ENCODE results near the gene SULT4A1.

The SULT4A1 gene

DNA sequence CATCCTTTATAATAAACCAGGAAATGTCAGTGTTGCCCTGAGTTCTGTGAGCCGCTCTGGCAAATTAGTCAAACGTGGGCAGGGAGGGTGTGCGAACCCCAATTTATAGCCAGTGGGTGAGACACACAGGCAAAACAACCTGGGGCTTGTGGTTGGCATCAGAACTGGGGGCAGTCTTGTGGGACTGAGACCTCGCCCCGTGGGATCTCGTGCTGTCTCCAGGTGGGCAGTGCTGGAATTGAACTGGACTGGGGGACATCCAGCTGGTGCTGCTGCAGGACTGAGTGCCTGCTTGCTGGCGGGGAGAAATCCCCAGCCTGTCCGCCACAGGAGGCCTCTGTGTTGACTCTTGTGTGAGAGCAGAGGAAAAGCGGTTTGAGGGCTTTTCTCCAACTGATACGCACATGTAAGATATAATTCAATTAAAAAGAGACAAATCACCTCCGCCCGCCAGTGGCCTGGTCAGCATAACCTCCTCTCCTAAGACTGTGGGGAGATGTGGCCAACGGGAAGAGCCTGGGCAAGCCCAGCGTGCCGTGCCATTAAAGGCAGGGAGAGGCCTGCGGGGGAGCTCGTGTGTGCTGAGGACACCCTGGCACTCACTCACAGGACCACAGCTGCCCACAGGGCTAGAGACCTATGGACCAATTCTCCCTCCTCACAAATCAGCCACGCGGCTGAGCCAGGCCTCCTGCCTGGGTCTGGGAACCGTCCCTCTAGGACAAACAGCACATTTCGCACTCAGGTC lies 18.4 kb downstream of the SULT4A1 start:
- DNase-seq: no peak

DNA sequence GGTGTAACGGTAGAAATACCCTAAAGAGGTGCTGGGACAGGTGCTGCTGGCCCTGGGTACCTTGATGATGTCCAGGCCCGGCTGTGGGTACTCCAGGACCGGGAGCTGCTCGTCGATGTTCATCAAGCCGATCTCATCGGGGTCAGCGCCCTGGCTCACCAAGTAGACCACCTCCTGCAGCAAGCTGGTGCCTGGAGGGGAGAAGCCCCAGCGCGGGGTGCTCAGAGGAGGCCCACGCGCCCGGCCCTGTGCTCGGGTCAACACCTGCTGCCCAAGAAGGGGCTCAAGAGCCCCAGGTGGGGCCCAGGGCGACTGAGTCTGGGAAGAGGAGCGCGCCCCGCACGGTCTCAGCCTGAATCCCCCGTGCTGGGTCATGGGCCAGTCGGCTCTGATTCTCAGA lies 20.6 kb downstream of the SULT4A1 start:
- no peak for DNase-seq

DNA sequence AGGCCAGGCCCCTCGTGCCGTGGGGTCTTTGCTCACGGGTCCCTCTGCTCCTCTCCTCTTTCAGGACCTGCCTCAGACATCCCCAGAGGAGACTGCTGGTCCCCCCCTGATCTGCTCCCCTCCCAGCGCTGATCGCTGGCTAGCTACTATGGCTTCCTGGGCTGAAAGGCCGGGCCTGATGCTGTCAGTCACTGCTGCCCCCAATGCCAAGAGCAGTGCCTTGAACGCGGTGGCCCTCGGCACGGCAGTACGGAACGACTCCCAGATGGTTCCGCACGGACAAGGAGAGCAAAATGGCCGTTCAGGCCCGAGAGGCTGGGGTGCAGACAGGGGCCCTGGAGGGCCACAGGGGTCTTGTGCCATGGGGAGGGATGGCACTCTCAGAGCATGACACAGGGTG lies 21.5 kb downstream of the SULT4A1 start:
- DNase-seq: no peak

DNA sequence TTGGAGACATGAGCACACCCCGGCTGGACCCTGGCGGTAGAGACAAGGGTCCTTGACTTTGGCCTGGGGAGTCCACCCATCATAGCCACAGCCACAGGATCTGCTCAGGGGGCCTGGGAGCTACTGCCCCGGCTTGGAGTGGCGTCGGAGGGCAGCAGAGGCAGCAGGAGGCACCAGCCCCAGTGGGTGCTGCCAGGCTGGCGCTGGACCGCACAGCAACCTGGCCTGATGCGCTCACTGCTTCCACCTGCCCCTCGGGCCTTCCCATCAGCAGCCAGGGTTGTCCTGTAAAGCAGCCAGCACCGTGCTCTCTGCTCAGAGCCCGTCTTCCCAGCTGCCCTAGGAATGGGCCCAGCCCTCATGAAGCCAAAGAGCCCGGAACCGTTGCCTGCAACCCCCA lies 21.9 kb downstream of the SULT4A1 start:
- no peak for DNase-seq

DNA sequence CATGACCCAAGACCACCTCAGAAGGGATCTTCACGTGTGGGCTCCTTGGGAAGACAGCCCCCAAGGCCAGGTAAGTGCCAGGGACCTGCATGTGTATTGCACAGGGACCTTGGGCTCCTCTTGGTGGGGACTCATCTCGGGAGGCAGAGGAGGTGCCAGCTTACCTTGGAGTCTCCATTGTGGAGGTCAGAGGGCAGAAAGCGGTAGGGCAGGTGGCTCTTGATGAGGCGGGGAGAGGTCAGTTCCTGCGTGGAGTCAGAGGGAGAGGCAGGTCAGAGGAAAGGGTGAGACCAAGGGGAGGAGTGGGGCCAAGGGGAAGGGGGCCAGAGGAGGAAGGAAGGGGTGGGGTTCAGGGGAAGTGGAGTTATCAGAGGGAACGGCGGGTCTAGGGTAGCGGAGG lies 22.5 kb downstream of the SULT4A1 start:
- DNase-seq: no peak

DNA sequence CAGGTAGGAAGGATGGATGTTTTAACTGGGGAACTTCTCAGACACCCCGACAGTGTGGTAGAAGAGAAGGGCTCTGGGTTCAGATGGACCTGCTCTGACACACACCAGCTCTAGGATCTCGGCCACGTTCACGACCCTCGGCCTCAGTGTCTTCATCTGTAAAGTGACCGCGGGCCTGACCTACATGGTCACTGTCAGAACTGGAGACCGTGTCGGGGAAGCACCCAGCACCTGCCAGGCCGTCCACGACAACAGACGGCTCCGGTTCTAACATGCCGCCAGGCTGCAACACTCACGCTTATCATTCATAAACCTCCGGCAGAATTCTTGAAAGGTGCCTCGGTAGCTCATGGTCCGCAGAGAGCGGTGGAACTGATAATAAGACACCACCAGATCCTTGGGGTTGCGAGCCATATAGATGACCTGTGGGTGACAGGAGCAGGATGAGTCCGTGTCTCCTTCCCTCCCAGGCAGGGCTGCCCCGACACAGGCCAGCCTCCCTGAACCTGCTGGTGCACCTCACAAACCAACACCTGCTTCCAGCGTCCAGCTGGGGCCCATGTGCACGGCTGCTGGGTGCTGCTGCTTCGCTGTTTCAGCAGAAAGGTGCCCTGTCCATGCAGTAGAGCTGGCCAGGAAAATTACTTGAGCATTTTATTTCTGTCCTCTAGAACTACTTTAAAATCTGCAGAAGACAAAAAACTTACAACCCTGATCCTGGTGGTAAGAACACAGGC lies 23.6 kb downstream of the SULT4A1 start:
- DNase-seq: no peak

DNA sequence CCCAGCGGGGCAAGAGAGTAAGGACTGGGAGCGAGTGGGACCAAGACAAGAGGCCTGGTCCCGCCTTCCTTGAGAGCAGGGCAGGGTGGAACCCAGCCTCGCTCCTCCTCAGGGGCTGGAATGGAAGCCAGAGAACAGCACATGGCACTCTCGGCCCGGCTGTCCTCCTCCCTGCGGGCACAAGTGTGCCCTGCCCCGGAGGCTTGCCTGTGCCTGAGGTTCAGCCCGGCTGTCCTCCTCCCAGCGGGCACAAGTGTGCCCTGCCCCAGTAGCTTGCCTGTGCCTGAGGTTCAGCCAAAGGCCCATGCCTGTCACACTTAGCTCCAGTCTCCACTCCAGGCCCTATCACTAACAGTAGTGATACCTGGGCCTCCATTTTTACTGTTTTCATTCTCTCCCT lies 24.2 kb downstream of the SULT4A1 start:
- no peak for DNase-seq

DNA sequence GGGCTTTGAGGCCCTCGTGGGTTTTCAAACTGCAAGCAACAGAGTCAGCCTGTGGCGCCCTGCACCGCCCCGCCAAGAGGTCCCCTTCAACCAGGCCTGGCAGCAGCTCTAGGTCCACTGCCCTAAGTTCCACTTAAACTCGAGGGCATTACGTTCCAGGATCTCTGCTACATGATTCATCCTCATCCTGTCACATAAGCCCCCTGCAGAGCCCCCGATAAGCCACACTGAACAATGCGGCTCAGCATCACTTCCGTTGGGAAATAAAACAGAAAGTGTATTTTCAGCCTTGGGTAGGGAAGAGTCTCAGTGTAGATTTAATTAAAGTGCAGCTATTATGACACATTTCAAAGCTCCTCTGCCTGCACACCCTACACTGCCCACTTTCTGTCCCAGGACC lies 24.6 kb downstream of the SULT4A1 start:
- DNase-seq: no peak

DNA sequence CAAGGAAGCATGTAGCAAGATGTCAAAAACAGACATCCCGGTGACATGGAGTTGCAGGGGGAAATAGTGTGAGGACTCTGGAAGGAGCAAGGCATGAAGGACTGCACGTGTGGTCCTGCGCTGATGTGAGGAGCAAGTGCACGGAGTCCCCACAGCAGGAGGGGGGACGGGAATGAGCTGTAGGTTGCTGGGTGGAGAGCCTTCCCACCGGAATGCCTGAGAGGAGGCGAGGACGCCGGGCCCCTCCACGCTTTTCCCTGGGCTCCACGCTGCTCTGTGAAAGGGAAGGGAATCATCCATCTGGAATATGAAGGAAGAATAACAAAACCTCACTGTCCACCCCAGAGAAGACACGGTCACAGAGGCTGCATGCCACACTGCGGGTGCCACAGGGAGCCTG lies 26.6 kb downstream of the SULT4A1 start:
- DNase-seq: no peak

DNA sequence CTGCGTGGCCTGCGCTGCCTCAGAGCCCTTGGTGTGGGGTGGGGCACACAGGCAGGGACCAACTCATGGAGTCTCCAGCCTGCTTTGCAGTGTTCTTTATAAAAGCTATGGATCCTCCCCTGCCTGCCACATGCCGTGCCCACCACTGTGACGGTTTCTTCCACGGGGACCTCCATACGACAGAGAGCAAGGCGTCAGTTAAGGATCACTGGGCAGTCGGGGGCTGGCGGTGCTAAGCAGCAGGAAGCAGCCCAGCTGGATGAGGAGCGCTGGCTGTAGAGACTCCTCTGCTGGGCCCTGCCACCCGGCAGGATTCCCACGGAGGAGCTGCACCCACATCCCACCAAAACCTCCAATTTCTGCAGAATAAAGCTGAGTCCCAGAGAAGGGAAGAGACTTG lies 27.1 kb downstream of the SULT4A1 start:
- DNase-seq: no peak

DNA sequence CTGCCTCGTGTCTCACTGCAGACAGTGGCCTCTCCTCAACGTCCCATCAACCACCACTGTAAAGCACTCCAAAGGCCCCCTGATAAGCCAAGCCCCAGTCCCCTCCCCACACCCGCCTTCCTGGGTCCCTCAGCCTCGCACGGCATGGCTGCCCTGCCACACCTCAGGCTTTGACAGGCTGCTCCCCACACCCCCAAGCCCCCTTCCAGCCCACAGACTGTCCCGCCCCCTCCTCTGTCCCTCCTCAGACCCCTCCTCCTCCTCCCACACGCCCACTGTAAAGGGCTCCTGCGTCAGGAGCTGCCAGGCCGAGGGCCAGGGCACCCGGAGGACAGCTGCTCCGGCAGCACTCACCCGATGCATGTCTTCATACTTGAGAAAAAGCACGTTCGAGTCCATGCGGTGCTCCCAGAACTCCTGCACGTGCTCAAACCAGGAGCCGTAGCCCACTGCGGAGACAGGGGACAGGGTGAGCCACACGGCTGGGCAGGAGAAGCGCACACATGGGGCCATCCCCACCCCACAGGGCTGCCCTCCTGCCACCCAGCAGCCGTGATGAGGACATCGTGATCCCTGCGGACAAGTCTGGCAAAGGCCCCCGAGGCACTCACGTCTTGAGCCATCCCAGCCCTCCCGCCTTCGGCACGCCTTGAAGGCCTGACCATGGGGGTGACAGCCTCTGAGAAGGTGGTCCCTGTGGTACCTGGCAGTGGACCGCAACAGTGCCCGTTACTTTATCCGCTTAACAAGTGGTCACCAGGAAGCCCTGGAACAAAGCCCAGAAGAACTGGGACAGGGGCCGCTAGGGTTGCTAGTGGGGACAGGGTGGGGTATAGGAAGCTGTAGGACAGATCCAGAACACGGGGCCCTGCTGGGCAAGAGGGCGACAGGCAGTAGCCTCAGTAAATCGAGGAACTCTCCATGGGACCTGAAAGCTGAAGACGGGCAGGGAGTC lies 28.8 kb downstream of the SULT4A1 start:
- DNase-seq: no peak

DNA sequence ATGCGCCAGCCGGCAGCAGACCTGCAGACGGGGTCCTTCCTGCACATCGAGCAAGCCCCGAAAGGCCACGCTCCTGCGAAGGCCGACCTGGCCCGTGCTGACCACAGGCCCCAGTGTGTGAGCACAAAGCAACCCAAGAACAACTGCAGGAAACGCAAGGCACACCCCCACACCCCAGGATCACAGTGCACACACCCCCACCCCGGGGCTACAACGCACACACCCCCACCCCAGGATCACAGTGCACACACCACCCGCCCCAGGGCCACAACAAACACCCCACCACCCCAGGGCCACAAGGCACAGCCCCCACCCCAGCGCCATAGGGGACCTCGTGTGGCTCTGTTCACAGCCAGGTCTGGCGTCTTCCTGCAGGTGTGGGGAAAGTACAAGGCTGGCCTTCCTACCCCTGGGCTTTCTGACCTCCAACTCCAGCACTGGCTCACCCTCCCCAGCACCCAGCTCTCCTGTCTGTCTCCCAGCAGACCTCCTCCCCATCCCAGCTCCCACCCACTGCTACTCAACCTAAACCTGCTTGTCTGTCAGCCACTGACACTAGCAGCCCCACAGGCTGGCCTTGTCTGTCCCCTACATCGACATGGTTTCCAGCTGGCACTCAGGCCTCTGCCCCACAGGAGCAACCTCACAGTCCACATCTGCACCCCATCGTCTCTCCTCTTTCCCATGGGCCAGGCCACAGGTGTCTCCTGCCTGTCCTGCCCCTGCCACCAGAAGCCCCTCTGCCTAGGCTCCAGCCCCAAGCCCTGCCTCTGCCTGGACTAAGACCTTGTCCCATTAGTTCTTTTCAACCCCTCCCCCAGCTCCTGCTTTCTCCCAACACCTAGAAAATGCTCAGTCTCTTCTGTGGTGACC lies 29.7 kb downstream of the SULT4A1 start:
- no peak for DNase-seq

DNA sequence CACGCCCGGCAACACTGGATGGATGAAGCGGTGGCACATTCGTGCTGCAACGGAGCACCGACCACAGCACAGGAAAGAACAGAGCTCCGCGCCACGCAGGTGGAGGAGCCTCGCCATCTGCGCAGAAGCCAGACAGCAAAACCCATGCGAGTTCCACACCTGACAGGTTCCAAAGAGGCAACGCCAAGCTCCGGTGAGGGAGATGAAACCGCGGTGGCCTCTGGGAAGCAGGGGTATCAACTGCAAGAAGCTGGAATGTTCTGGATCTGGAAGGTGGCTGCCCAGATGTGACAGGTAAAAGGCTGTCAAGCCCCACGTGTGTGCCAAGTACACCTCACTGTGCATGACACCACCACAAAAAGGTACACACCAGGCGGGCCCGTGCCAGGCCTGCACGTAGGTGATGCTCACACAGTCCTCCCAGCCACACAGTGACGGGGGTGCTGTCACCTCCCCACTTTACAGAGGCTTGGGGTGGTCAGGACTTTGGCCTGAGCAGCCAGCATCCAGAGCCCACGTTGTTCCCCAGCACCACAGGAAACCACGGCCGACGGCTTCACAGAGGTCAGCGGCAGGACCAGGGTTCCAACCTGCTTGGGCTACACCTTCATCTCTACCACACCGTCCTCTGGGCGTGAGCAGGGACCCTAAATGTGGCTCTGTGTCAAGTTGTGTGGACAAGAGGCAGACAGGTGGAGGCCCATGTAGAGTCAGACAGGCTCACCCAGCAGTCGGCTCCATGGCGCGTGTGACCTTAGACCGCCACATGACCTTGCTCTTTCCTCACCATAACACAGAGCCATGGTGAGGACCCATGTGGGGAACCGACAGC lies 30.5 kb downstream of the SULT4A1 start:
- no peak for DNase-seq

DNA sequence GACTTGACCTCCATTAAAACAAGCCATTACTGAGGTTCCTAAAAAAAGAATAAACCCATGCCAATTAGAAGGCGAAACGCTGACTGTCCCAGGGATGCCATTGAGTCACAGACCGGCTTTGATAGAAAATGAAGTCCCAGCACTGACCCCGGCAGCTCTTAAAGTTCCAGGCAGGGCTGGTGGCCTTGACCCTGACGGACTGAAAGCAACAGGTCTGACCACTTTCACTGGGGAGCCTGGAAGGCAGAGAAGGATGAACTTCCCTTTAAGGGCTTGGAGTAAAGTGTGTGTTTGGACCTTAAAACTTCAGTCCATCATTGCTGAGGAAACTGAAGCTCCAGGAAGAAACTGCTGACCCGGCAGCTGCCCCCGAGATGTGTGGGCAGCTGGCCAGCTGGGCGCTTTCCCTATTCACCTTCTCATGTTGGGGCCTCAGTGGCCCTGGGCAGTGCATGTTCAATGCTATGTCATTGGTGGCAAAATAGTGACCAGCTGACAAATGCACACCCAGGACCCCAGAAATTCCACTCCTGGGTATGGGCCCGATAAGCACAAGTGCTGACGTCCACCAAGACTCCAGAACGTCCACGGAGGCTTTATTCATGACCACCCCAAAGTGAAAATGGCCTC lies 31.3 kb downstream of the SULT4A1 start:
- no peak for DNase-seq

DNA sequence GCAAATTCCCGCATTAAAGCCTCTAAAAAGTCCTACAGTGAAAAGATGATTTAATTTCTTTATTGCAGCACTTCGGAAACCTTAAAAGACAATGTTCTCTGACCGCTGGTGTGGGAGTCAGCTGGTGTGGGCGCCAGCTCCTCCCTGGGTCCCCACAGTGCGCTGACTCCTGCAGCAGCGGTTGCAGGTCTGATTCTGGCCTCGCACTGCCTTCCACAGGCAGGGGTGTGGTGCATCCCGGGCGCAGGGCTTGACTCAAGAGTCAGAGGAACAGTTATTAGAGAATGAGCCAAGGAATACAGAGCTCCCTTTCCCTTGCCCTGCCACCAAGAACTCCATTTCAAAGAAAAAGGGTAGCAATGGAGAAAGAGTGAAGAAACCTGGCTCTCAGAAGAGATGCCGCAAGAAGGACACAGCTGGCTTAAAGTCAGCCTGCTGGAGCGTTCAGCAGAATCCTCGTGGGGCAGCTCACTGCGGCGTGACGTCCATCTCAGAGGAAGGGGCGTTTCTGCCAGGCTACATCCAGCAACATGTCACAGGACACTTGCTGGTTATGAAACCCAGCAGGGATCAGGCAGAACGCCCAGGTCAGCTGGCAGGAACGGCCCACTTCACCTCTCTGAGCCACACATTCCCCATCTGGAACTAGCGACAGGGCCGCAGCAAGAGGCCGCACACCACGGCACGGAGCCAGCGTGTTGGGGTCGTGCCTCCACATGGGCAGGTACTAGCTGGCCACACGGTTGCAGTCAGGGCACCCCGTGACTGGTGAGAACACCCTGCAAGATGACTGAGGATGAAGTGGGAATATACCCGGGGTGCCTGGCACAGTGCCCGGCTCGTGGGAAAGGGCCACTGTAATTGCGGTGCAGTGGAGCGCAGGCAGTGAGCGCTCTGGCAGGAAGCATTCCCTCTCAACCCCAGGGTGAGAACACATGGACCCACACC lies 32.1 kb downstream of the SULT4A1 start:
- DNase-seq: peak; percentile 58

DNA sequence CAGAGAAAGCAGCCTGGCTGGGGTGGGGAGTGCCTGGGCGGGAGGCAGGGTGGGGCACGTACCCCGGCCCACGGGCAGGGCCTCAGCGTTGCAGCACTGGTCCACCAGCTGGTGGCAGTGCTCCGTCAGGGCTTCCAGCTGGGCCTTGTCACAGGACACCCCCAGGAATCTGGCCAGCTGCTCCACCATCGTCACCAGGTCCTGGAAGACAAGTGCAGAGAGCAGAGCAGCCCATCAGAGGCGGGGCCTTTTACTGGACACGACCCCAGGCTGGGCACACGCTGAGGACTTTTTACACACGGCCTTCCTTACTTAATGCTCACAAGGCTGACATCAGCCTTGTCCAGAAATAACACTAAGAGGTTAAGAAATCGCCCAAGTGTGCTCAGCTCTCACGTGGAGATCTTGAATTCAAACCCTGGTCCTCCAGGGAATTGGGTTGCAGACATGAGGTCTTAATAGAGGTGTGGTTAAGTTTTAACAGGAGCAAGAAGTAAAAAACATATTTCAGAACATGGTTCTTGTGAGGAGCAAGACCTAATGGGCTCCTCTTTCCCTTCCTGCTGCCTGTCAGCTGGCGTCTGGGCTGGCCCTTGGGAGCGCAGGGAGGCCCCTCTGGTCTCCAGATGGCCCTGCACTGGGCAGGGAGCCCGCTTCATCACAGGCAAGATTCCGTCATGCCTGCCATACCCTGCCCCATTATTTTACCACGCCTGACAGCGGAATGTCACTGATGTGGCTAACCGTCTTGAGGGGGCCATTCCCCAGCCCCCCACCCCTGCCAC lies 33.1 kb downstream of the SULT4A1 start:
- no peak for DNase-seq

DNA sequence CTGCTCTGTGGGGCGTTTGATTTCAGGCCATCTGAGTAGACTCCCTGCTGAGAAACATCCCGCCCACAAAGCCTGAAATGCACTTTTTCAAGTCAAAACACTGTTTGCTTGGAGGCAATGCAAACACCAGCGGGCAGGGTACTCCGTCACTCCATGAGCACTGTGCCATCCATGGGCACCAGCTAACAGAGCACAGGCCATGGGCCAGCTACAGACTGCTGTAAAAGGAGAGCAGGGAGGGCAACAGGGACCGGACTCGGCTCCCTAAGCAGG lies 33.7 kb downstream of the SULT4A1 start:
- DNase-seq: no peak

DNA sequence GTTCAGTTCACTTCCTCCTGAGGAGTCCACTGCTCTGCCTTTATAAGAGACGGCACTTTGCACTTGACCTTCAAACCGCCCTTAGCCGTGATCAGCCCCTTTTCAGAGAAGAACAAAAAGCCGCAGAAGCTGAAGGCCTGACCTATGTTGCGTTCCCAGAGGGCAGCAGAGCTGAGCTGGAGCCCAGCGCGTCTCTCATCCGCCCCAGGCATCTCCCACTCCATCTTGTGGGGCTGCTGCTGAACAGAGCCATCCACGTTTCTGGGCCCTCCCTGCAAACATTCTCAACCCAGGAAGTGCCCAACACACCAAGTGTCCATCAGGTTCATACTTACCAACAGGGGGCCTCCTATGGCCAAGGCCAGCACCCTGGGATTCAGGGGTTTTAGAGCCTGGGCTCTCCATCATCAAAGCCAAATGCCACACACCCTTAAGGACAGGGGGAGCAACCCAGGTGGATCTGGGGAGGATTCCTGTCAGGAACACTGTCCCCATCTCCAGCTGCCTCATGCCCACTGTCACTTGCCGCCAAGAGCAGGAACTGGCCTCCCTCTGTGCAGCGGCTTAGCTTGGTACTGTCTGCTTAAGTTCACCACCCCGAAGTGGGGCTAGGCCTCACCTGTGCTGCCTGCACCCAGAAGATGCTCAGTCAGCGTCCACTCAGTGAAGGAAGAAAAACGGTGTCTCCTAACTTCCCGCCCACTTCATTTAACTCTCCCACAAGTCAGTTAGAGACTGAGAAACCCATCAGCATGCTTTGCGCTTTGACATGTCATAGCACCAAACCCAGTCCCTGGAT lies 34.2 kb downstream of the SULT4A1 start:
- DNase-seq: no peak

Data from NCI-H1092 treated with DMSO at 0.1 percent for 48 hours (cell line).